SK-N-SH treated with all-trans-retinoic acid at 6 μM for 48 hours (cell line): Measurements from ENCODE around the gene KRT84.

ENCODE experiments used
- ARNTL ChIP-seq: fragments of 450-650 bp; formaldehyde crosslinking; IDR thresholded peaks from 2 replicates; pipeline ENCODE4 v1.5.0; 2020; ENCODE audit warnings: low read depth, mild to moderate bottlenecking, moderate library complexity, borderline replicate concordance
- BACH2 ChIP-seq: fragments of 250-450 bp; sonication (Bioruptor Pico); IDR thresholded peaks from 2 replicates; pipeline ENCODE4 v1.9.0; 2021; ENCODE audit warnings: mild to moderate bottlenecking, borderline replicate concordance
- CREB5 ChIP-seq: fragments of 250-450 bp; sonication (Bioruptor Pico); IDR thresholded peaks from 2 replicates; pipeline ENCODE4 v1.5.1; 2020; ENCODE audit warnings: low read depth, mild to moderate bottlenecking, moderate library complexity
- CSDC2 ChIP-seq: fragments of 250-450 bp; sonication (Bioruptor Pico); IDR thresholded peaks from 2 replicates; pipeline ENCODE4 v1.5.0; 2020; ENCODE audit warnings: mild to moderate bottlenecking, moderate library complexity
- ISL1 ChIP-seq: fragments of 250-450 bp; sonication (Bioruptor Pico); IDR thresholded peaks from 2 replicates; pipeline ENCODE4 v2.1.2; 2022; ENCODE audit warnings: mild to moderate bottlenecking, moderate library complexity
- OSR1 ChIP-seq: fragments of 250-450 bp; sonication (Bioruptor Pico); IDR thresholded peaks from 2 replicates; pipeline ENCODE4 v1.8.0; 2022; ENCODE audit warnings: moderate library complexity, mild to moderate bottlenecking, inconsistent platforms
- PATZ1 ChIP-seq: fragments of 250-450 bp; sonication (Bioruptor Pico); IDR thresholded peaks from 2 replicates; pipeline ENCODE4 v1.8.0; 2020; ENCODE audit warnings: mild to moderate bottlenecking, moderate library complexity, borderline replicate concordance
- PPARA ChIP-seq: fragments of 250-450 bp; sonication (Bioruptor Pico); IDR thresholded peaks from 2 replicates; pipeline ENCODE4 v1.5.0; 2020; ENCODE audit warnings: mild to moderate bottlenecking, borderline replicate concordance
- RARB ChIP-seq: fragments of 250-450 bp; sonication (Bioruptor Pico); IDR thresholded peaks from 2 replicates; pipeline ENCODE4 v1.8.0; 2021; ENCODE audit warnings: mild to moderate bottlenecking, moderate library complexity
- SNAI2 ChIP-seq: fragments of 250-450 bp; sonication (Bioruptor Pico); IDR thresholded peaks from 2 replicates; pipeline ENCODE4 v1.5.0; 2020; ENCODE audit warnings: mild to moderate bottlenecking, moderate library complexity
- TOX ChIP-seq: fragments of 250-450 bp; sonication (Bioruptor Pico); IDR thresholded peaks from 2 replicates; pipeline ENCODE4 v1.8.0; 2021; ENCODE audit warnings: mild to moderate bottlenecking, moderate library complexity, borderline replicate concordance
- ZC3H10 ChIP-seq: fragments of 250-450 bp; sonication (Bioruptor Pico); IDR thresholded peaks from 2 replicates; pipeline ENCODE4 v1.5.1; 2021; ENCODE audit warnings: mild to moderate bottlenecking, moderate library complexity
- ZNF565 ChIP-seq: fragments of 450-650 bp; formaldehyde crosslinking; conservative IDR thresholded peaks from 2 replicates; pipeline ENCODE4 v1.5.0; 2020; ENCODE audit warnings: low read depth, mild to moderate bottlenecking, moderate library complexity

DNA sequence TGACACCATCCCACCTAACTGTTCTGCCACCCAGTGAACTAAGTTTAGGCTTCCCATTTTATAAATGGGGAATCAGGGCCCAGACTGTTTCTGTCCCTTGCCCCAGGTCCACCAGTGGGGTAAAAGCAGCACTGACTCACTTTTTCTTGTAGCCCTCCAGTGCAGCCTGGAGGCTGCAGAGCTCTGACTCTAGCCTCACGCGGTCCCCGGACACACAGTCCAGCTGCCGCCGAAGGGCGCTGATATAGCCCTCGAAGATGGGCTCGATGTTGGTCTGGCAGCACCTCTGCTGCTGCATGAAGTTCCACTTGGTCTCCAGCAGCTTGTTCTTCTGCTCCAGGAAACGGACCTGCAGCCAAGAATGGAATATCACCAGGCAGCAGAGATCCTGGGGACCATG is 18.1 kb upstream of the KRT84 start:
- TF ChIP-seq TOX (CRISPR knock-in tag) = no peak
- no peak for TF ChIP-seq BACH2 (CRISPR knock-in tag)
- TF ChIP-seq ZNF565 (CRISPR knock-in tag) = no peak
- TF ChIP-seq SNAI2 = no peak
- no peak for TF ChIP-seq CREB5
- TF ChIP-seq ARNTL (CRISPR knock-in tag) = no peak
- TF ChIP-seq ZC3H10 (CRISPR knock-in tag) = no peak
- TF ChIP-seq PPARA (CRISPR knock-in tag) = no peak
- no peak for TF ChIP-seq ISL1 (CRISPR knock-in tag)
- no peak for TF ChIP-seq OSR1 (CRISPR knock-in tag)
- TF ChIP-seq PATZ1 (CRISPR knock-in tag) = no peak
- TF ChIP-seq RARB (CRISPR knock-in tag) = no peak
- no peak for TF ChIP-seq CSDC2 (CRISPR knock-in tag)
